A204.1 (cell line): ENCODE results near the gene DCST1.
"Not testable (repeated sequence)": the region's sequence is repeated elsewhere in the genome, so short reads cannot be mapped to it uniquely, and the experiment has no call there.

ENCODE experiments used
- FAIRE-seq: peaks from 2 replicates; lab custom pipeline; 2012; peaks lifted over from hg19 to GRCh38; lab: Jason Lieb, UNC

DCST1 gene

GRCh38 chr1:155033524-155033923, at the start of gene DCST1, which contains the start of gene DCST2:
Gene DCST1, plus strand, starts transcription at chr1:155033824. Its CDS starts 213 bp downstream, at chr1:155034037.
Gene DCST2, minus strand, starts transcription at chr1:155033781. Its CDS starts 80 bp downstream, at chr1:155033701.
- no peak for FAIRE-seq

GRCh38 chr1:154986736-154987135, 46.9 kb upstream of the DCST1 start:
- not testable (repeated sequence) for FAIRE-seq

GRCh38 chr1:154987326-154987725, 46.3 kb upstream of the DCST1 start:
- no peak for FAIRE-seq

- FAIRE-seq = no peak
Observed at GRCh38 chr1:154988058-154988954, 45.3 kb upstream of the DCST1 start.

- no peak for FAIRE-seq
Observed at GRCh38 chr1:154989195-154989860, 44.3 kb upstream of the DCST1 start.

GRCh38 chr1:154990276-154990675, 43.3 kb upstream of the DCST1 start:
- no peak for FAIRE-seq

GRCh38 chr1:154992721-154993571, 40.7 kb upstream of the DCST1 start:
- no peak for FAIRE-seq

GRCh38 chr1:154993572-154994268, 39.9 kb upstream of the DCST1 start, which contains the start of gene LENEP:
Gene LENEP, plus strand, starts transcription at chr1:154993586. Its CDS starts 22 bp downstream, at chr1:154993608.
- no peak for FAIRE-seq

- no peak for FAIRE-seq
Observed at GRCh38 chr1:154994269-154994587, 39.4 kb upstream of the DCST1 start.

- FAIRE-seq = no peak
Observed at GRCh38 chr1:154994591-154994990, 39.0 kb upstream of the DCST1 start.

- FAIRE-seq = peak; percentile 30
Observed at GRCh38 chr1:154995301-154995983, 38.2 kb upstream of the DCST1 start.

- FAIRE-seq = no peak
Observed at GRCh38 chr1:154996966-154997701, 36.5 kb upstream of the DCST1 start.

GRCh38 chr1:154998201-154998780, 35.3 kb upstream of the DCST1 start:
- FAIRE-seq = no peak

GRCh38 chr1:154998818-154999570, 34.6 kb upstream of the DCST1 start:
- peak; percentile 51 for FAIRE-seq

- no peak for FAIRE-seq
Observed at GRCh38 chr1:154999571-155000410, 33.8 kb upstream of the DCST1 start.

- no peak for FAIRE-seq
Observed at GRCh38 chr1:155000411-155000725, 33.3 kb upstream of the DCST1 start.

- FAIRE-seq = no peak
Observed at GRCh38 chr1:155000726-155001424, 32.7 kb upstream of the DCST1 start.

- no peak for FAIRE-seq
Observed at GRCh38 chr1:155001425-155001674, 32.3 kb upstream of the DCST1 start.
